IMR-90 (cell line): Measurements from ENCODE around the gene NEUROG1. TPM values are rescaled to one million over a fixed set of nuclear protein-coding genes. Genes with fewer than 3 reads are reported as not detected.

ENCODE experiments used
- ATAC-seq: fragments of 200-7000 bp; cut with Tn5 transposase; 2 replicates; pipeline ENCODE4 v1.9.1; 2020; ENCODE audit warnings: low read depth, mild to moderate bottlenecking, moderate library complexity
- BruUV-seq: library from RNA; stranded (reverse); fragments of 400-500 nt; replicated peaks from 2 replicates; lab custom pipeline; 2021; lab: Mats Ljungman, UMichigan
- CTCF ChIA-PET: fragments of 300-600 bp; formaldehyde crosslinking; extraction: SDS; loops from one replicate; lab custom pipeline; 2021; ENCODE audit warnings: antibody characterized with exemption; lab: Yijun Ruan, JAX
- POLR2A ChIA-PET: fragments of 300-600 bp; sonication (Branson Sonifier 250); formaldehyde crosslinking; loops from one replicate; lab custom pipeline; 2022; ENCODE audit warnings: antibody characterized with exemption; ENCODE audit not compliant: unreplicated experiment; lab: Charles Lee
- DNase-seq: peaks from one replicate; pipeline ENCODE4 v3.0.0; 2013
- H2AFZ ChIP-seq: replicated peaks from 2 replicates; pipeline ENCODE3; 2013; ENCODE audit warnings: low read length, mild to moderate bottlenecking; ENCODE audit not compliant: poor library complexity
- H2AK5ac ChIP-seq: 2 replicates; pipeline ENCODE4 v1.6.1; 2013; ENCODE audit warnings: low read depth, low read length, inconsistent platforms
- H2AK9ac ChIP-seq: replicated peaks from 2 replicates; pipeline ENCODE3; 2013; ENCODE audit warnings: mild to moderate bottlenecking, low read depth, low read length, moderate library complexity; ENCODE audit not compliant: poor library complexity
- H2BK120ac ChIP-seq: 2 replicates; pipeline ENCODE4 v1.6.1; 2013; ENCODE audit warnings: low read depth, low read length, inconsistent platforms
- H2BK15ac ChIP-seq: 3 replicates; pipeline ENCODE4 v1.6.1; 2013; ENCODE audit warnings: low read depth, low read length, inconsistent platforms
- H2BK20ac ChIP-seq: 2 replicates; pipeline ENCODE4 v1.6.1; 2013; ENCODE audit warnings: low read depth, mild to moderate bottlenecking, inconsistent platforms, low read length, moderate library complexity
- H2BK5ac ChIP-seq: 2 replicates; pipeline ENCODE4 v1.6.1; 2013; ENCODE audit warnings: mild to moderate bottlenecking, low read depth, low read length, inconsistent platforms; ENCODE audit not compliant: poor library complexity, severe bottlenecking
- H3K14ac ChIP-seq: replicated peaks from 2 replicates; pipeline ENCODE4 v1.6.1; 2013; ENCODE audit warnings: low read depth, low read length, inconsistent platforms
- H3K18ac ChIP-seq: 2 replicates; pipeline ENCODE4 v1.6.1; 2013; ENCODE audit warnings: low read depth, low read length, control low read depth
- H3K23ac ChIP-seq: 2 replicates; pipeline ENCODE4 v1.6.1; 2013; ENCODE audit warnings: low read depth, low read length, inconsistent platforms
- H3K27ac ChIP-seq: 2 replicates; pipeline ENCODE4 v1.5.1; 2013; ENCODE audit warnings: mild to moderate bottlenecking, control low read depth, low read length; ENCODE audit not compliant: insufficient read depth
- H3K27me3 ChIP-seq: 2 replicates; pipeline ENCODE4 v1.6.1; 2013; ENCODE audit warnings: low read length; ENCODE audit not compliant: control insufficient read depth, insufficient read depth
- H3K36me3 ChIP-seq: 2 replicates; pipeline ENCODE4 v1.6.1; 2013; ENCODE audit warnings: low read length, mixed read lengths; ENCODE audit not compliant: control insufficient read depth, insufficient read depth
- H3K4ac ChIP-seq: 2 replicates; pipeline ENCODE4 v1.6.1; 2013; ENCODE audit warnings: low read depth, low read length, inconsistent platforms
- H3K4me1 ChIP-seq: 2 replicates; pipeline ENCODE4 v1.6.1; 2013; ENCODE audit warnings: low read length, mixed read lengths; ENCODE audit not compliant: control insufficient read depth, insufficient read depth
- H3K4me2 ChIP-seq: 2 replicates; pipeline ENCODE4 v1.6.1; 2013; ENCODE audit warnings: low read depth, mild to moderate bottlenecking, control low read depth, low read length, moderate library complexity
- H3K4me3 ChIP-seq: 2 replicates; pipeline ENCODE4 v1.5.1; 2013; ENCODE audit warnings: low read depth, mild to moderate bottlenecking, control low read depth, low read length, moderate library complexity; ENCODE audit not compliant: insufficient read depth
- H3K56ac ChIP-seq: 2 replicates; pipeline ENCODE4 v1.6.1; 2013; ENCODE audit warnings: low read length, inconsistent platforms; ENCODE audit not compliant: insufficient read depth; ENCODE audit errors: extremely low read depth
- H3K79me1 ChIP-seq, 2 experiments: 2 replicates each; pipeline ENCODE4 v1.6.1; 2013; ENCODE audit warnings: low read length in 2 of 2, inconsistent platforms in 1 of 2, low read depth in 1 of 2
- H3K9ac ChIP-seq: 2 replicates; pipeline ENCODE4 v1.6.1; 2013; ENCODE audit warnings: low read depth, low read length, control low read depth
- H3K9me1 ChIP-seq: 2 replicates; pipeline ENCODE4 v1.6.1; 2013; ENCODE audit warnings: low read length, inconsistent platforms; ENCODE audit not compliant: insufficient read depth
- H3K9me3 ChIP-seq: 2 replicates; pipeline ENCODE4 v1.6.1; 2013; ENCODE audit warnings: low read length; ENCODE audit not compliant: control insufficient read depth, insufficient read depth
- H4K20me1 ChIP-seq: 2 replicates; pipeline ENCODE4 v1.6.1; 2013; ENCODE audit warnings: low read length, inconsistent platforms; ENCODE audit not compliant: insufficient read depth
- H4K5ac ChIP-seq: 2 replicates; pipeline ENCODE4 v1.6.1; 2013; ENCODE audit warnings: mild to moderate bottlenecking, low read depth, low read length, control low read depth
- H4K8ac ChIP-seq, 2 experiments: 2 replicates each; pipeline ENCODE4 v1.6.1; 2013; ENCODE audit warnings: low read depth in 2 of 2, low read length in 2 of 2, control low read depth in 1 of 2, inconsistent platforms in 1 of 2
- H4K91ac ChIP-seq: 2 replicates; pipeline ENCODE4 v1.6.1; 2013; ENCODE audit warnings: low read depth, low read length, inconsistent platforms; ENCODE audit not compliant: insufficient read depth
- MAFK ChIP-seq: IDR thresholded peaks from 2 replicates; pipeline ENCODE4 v1.6.1; 2012; ENCODE audit warnings: low read depth, low read length, improper control_type of control experiment
- RFX5 ChIP-seq: IDR thresholded peaks from 2 replicates; pipeline ENCODE4 v1.8.0; 2012; ENCODE audit warnings: low read depth, mild to moderate bottlenecking, low read length, moderate library complexity
- WGBS, 2 experiments: methylation state at CpG; one replicate each; pipeline versions ENCODE4 v1.1.5 to v1.1.7; 2013; ENCODE audit warnings: missing lambda C conversion rate in 2 of 2; ENCODE audit not compliant: insufficient read length in 1 of 2; ENCODE audit errors: extremely low coverage in 2 of 2; 5-methylcytosine and 5-hydroxymethylcytosine counted together
- dilution Hi-C: fragments of 300-500 bp; cut with HindIII; formaldehyde crosslinking; loops from one replicate; pipeline ENCODE4 v1.14.3; 2018; ENCODE audit warnings: low sequenced_read_pairs; ENCODE audit not compliant: unreplicated experiment
- in situ Hi-C: fragments of 300-500 bp; cut with MboI; formaldehyde crosslinking; loops from 3 replicates; pipeline ENCODE4 v1.14.3; 2019; ENCODE audit warnings: low sequenced_read_pairs, inconsistent platforms, mixed read lengths
- intact Hi-C: fragments of 100-400 bp; cut with micrococcal nuclease; formaldehyde crosslinking; loops from 2 replicates; pipeline ENCODE4 v1.10.0; 2022
- polyA plus RNA-seq, 3 experiments: library from polyadenylated mRNA; depleted of rRNA; stranded (reverse); fragments of >200 nt; gene quantifications; 2 replicates each; pipeline ENCODE4 v1.2.3, GENCODE V29; 2012; ENCODE audit warnings: low replicate concordance in 1 of 3
- total RNA-seq: library from RNA; depleted of rRNA; stranded (reverse); fragments of >200 nt; gene quantifications from 2 replicates; pipeline ENCODE4 v1.2.3, GENCODE V29; 2012

The NEUROG1 gene
- total and polyA plus RNA-seq, 2 of the 4 experiments (the other 2 are of a cell fraction), result not detected

- Histone ChIP-seq H4K91ac (no peak overlapping the region), H3K18ac (no peak overlapping the region), H4K20me1 (no peaks in the 10 kb centered on the region), H3K4me1 (no peaks in the 10 kb centered on the region), H3K4ac (no peak overlapping the region), H4K8ac (no peak overlapping the region), H3K27me3 (peaks cover 13% of the 10 kb centered on the region), H3K9me1 (no peaks in the 10 kb centered on the region), H3K36me3 (no peaks in the 10 kb centered on the region), H2AK5ac (no peak overlapping the region), H2AFZ (no peak overlapping the region), H2BK120ac (no peak overlapping the region), H3K9ac (no peak overlapping the region), H4K5ac (no peak overlapping the region), H3K79me1 (no peaks in the 10 kb centered on the region), H3K9me3 (no peaks in the 10 kb centered on the region), H3K23ac (no peak overlapping the region), H3K4me3 (no peak overlapping the region), H2BK20ac (no peak overlapping the region), H2AK9ac (no peak overlapping the region), H3K56ac (no peak overlapping the region), H3K27ac (no peak overlapping the region), H2BK15ac (no peak overlapping the region), H3K14ac (no peak overlapping the region), H2BK5ac (no peak overlapping the region), H3K4me2 (no peak overlapping the region)
- ATAC-seq (no peak), DNase-seq (no peak)
- in situ Hi-C loops (no loop called here), intact Hi-C loops (no loop called here), dilution Hi-C loops (no loop called here)
- ChIA-PET POLR2A (no interaction called here), CTCF (no interaction called here)
- no CpG with 5 or more reads among the region's 2 CpGs for WGBS, 2 experiments
- no TSS peak for BruUV-seq
- no peak for TF ChIP-seq RFX5
- peak; percentile 61; the same call in 1 of the 2 replicates for TF ChIP-seq MAFK
Observed at GRCh38 chr5:135521964-135522363, 13.8 kb downstream of the NEUROG1 start.
